GM12865 (cell line): ENCODE measurements around the gene STK16.
A peak's percentile ranks its signal among the peaks of the same experiment; 100 is the strongest.

Experiments
- DNase-seq: peaks from one replicate; pipeline ENCODE4 v3.0.0; 2010; ENCODE audit warnings: low read depth
- H3K4me3 ChIP-seq: 2 replicates; pipeline ENCODE4 v1.5.1; 2011; ENCODE audit warnings: mild to moderate bottlenecking, low read depth, low read length, control low read depth
- CTCF ChIP-seq: IDR thresholded peaks from 2 replicates; pipeline ENCODE4 v1.5.1; 2011; ENCODE audit warnings: low read length, control low read depth, low read depth, inconsistent platforms; ENCODE audit not compliant: insufficient read depth; ENCODE audit errors: missing control alignments

STK16 gene

DNA sequence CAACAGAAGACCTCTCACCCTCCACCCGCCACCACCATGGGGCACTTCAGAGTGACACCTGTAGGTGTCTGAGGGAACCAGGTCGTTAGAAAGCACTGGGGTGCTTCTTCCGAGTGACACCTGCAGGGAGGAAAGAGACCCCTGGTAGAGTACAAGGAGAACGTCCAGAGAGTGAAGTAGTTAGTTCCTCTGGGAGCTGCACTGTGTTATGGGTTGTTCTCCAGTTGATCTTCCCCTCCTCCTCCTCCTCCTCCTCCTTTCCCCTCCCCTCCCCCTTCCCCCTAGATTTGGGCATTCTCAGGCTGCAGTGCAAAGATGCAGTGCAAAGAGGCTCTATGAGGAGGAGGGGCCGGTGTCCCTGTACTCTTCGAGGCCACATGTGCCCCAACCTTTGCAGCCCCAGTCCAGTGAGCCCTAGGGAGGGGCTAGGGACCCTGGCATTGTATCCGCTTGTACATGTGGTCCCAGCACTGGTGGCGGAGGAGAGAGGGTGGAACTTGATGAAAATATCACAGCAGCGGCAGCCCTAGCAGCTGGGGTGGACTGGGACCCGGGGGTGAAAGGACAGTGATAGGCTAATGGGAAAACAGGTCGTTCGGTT lies 34.7 kb downstream of the STK16 start:
- DNase-seq = no peak
- peak; percentile 29 for TF ChIP-seq CTCF
- H3K4me3 ChIP-seq = peak overlapping the region; percentile 75

DNA sequence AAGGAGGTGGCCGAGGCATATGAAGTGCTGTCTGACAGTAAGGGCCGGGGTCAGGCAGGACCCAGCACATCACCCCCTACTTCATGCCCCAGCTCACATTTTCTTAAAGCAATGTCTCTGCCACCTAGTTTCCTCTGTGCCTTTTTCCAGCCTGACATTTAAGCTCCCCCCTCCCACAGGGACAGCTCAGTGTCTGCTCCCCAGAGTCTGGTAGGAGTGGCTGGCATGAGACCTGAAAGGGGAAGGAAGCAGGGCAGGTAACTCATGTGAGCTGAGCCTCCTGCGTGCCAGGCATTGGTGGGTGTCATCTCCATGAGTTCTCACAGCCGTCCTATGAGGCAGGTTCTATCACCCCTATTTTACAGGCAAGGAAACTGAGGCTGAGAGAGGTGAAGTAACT lies 35.4 kb downstream of the STK16 start:
- no peak overlapping the region for H3K4me3 ChIP-seq
- no peak for TF ChIP-seq CTCF
- no peak for DNase-seq

DNA sequence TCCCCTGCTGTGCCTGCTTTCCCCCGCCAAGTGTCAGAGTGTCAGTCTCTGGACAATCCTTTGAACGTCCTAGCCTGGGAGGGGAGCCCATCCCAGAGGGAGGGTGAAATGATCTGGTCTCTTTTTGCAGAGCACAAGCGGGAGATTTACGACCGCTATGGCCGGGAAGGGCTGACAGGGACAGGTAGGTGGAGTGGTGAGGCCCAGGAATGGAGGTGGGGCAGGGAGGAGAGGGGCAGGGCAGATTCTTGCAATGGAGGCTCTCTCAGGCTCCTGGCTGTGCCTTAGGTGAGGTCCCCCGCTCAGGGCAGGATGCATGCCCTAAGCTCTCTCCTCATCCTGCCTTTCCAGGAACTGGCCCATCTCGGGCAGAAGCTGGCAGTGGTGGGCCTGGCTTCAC lies 36.3 kb downstream of the STK16 start:
- no peak for TF ChIP-seq CTCF
- H3K4me3 ChIP-seq = no peak overlapping the region
- DNase-seq = no peak

- no peak overlapping the region for H3K4me3 ChIP-seq
- DNase-seq = no peak
- no peak for TF ChIP-seq CTCF
Observed at GRCh38 chr2:219282375-219282774, 37.1 kb downstream of the STK16 start.

GRCh38 chr2:219282943-219283581 lies 37.8 kb downstream of the STK16 start:
- no peak for DNase-seq
- TF ChIP-seq CTCF = no peak
- H3K4me3 ChIP-seq = no peak overlapping the region

- H3K4me3 ChIP-seq = no peak overlapping the region
- no peak for DNase-seq
- TF ChIP-seq CTCF = no peak
Observed at GRCh38 chr2:219284501-219285372, 39.5 kb downstream of the STK16 start.

DNA sequence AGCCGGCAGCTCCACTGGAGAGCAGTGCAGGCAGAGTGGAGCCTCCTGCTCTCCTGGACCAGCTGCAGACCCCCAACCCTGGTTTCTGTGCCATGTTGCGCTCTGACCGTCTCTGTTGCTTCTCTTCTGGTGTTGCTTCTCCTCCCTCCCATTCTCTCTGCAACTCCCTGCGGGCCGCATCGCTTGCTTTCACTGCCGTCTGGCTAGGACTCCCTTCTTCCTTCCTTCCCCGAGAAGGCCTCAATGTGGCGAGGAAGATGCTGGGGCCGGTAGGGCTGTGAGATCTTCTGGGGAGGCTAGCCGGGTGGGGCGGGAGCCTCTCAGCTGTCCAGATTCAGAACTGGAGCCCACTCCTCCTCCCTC lies 40.1 kb downstream of the STK16 start:
- no peak for DNase-seq
- TF ChIP-seq CTCF = no peak
- no peak overlapping the region for H3K4me3 ChIP-seq
